Neuronal stem cell (in vitro differentiated cells): ENCODE data around the gene SLC9A5.

Source experiments
- DNase-seq: peaks from one replicate; pipeline ENCODE4 v3.0.0-alpha.2; 2013; ENCODE audit warnings: low spot score
- H2AFZ ChIP-seq: one replicate; pipeline ENCODE4 v1.6.1; 2013; ENCODE audit warnings: mild to moderate bottlenecking, low read length, inconsistent platforms
- H2AK5ac ChIP-seq: 2 replicates; pipeline ENCODE4 v1.6.1; 2013; ENCODE audit warnings: low read depth, mild to moderate bottlenecking, inconsistent platforms, low read length, moderate library complexity, mixed read lengths
- H2BK120ac ChIP-seq: 2 replicates; pipeline ENCODE4 v1.6.1; 2013; ENCODE audit warnings: low read depth, mild to moderate bottlenecking, inconsistent platforms, low read length, moderate library complexity, mixed read lengths
- H2BK12ac ChIP-seq: one replicate; pipeline ENCODE4 v1.6.1; 2013; ENCODE audit warnings: low read length, inconsistent platforms
- H2BK15ac ChIP-seq: 2 replicates; pipeline ENCODE4 v1.6.1; 2013; ENCODE audit warnings: mild to moderate bottlenecking, low read length, inconsistent platforms, mixed read lengths
- H2BK5ac ChIP-seq: one replicate; pipeline ENCODE4 v1.6.1; 2013; ENCODE audit warnings: inconsistent platforms, mild to moderate bottlenecking, low read length, moderate library complexity
- H3K14ac ChIP-seq: one replicate; pipeline ENCODE4 v1.6.1; 2013; ENCODE audit warnings: low read length, inconsistent platforms
- H3K18ac ChIP-seq: 2 replicates; pipeline ENCODE4 v1.6.1; 2013; ENCODE audit warnings: low read length, inconsistent platforms
- H3K23ac ChIP-seq: 2 replicates; pipeline ENCODE4 v1.6.1; 2013; ENCODE audit warnings: low read depth, mild to moderate bottlenecking, mixed read lengths, low read length, inconsistent platforms; ENCODE audit not compliant: poor library complexity
- H3K27ac ChIP-seq: replicated peaks from 3 replicates; pipeline ENCODE4 v1.5.1; 2013; ENCODE audit warnings: low read length, inconsistent platforms
- H3K27me3 ChIP-seq, 3 experiments: 2 replicates each; pipeline ENCODE4 v1.6.1; 2013; ENCODE audit warnings: low read length in 3 of 3, mild to moderate bottlenecking in 2 of 3, inconsistent platforms in 1 of 3, low read depth in 1 of 3, mixed read lengths in 1 of 3, moderate library complexity in 1 of 3; ENCODE audit not compliant: control insufficient read depth in 3 of 3, insufficient read depth in 3 of 3
- H3K36me3 ChIP-seq, 2 donors: replicated peaks in 1 of 2; 2 replicates each; pipeline ENCODE4 v1.6.1; 2013; ENCODE audit warnings: low read length in 2 of 2; ENCODE audit not compliant: control insufficient read depth in 2 of 2, insufficient read depth in 2 of 2
- H3K4ac ChIP-seq: 2 replicates; pipeline ENCODE4 v1.6.1; 2013; ENCODE audit warnings: inconsistent platforms, mild to moderate bottlenecking, low read length, moderate library complexity
- H3K4me1 ChIP-seq, 2 donors: 1 replicate in 1 of 2; 2 replicates in 1 of 2; pipeline ENCODE4 v1.6.1; 2013; ENCODE audit warnings: low read length in 2 of 2, low read depth in 1 of 2; ENCODE audit not compliant: control insufficient read depth in 2 of 2, insufficient read depth in 1 of 2
- H3K4me2 ChIP-seq: one replicate; pipeline ENCODE4 v1.6.1; 2013; ENCODE audit warnings: mild to moderate bottlenecking, low read length, inconsistent platforms; ENCODE audit not compliant: insufficient read depth, poor library complexity, severe bottlenecking
- H3K4me3 ChIP-seq, 2 donors: 2 replicates each; pipeline ENCODE4 v1.5.1; 2013; ENCODE audit warnings: low read length in 2 of 2, mild to moderate bottlenecking in 2 of 2, inconsistent platforms in 1 of 2, moderate library complexity in 1 of 2
- H3K79me1 ChIP-seq: one replicate; pipeline ENCODE4 v1.6.1; 2013; ENCODE audit warnings: low read depth, mild to moderate bottlenecking, inconsistent platforms, low read length, moderate library complexity
- H3K9ac ChIP-seq: one replicate; pipeline ENCODE4 v1.6.1; 2013; ENCODE audit warnings: mild to moderate bottlenecking, low read depth, low read length, inconsistent platforms; ENCODE audit not compliant: poor library complexity
- H3K9me3 ChIP-seq, 2 donors: replicated peaks in 1 of 2; 2 replicates each; pipeline versions ENCODE3 to v1.6.1; 2013; ENCODE audit warnings: low read length in 2 of 2, mild to moderate bottlenecking in 2 of 2, inconsistent platforms in 1 of 2, low read depth in 1 of 2, mixed read lengths in 1 of 2, moderate library complexity in 1 of 2; ENCODE audit not compliant: control insufficient read depth in 2 of 2, insufficient read depth in 1 of 2
- H4K8ac ChIP-seq: one replicate; pipeline ENCODE4 v1.6.1; 2013; ENCODE audit warnings: low read depth, mild to moderate bottlenecking, inconsistent platforms, low read length, moderate library complexity
- H4K91ac ChIP-seq: one replicate; pipeline ENCODE4 v1.6.1; 2013; ENCODE audit warnings: low read length, low read depth, mild to moderate bottlenecking, inconsistent platforms; ENCODE audit not compliant: poor library complexity
- small RNA-seq: library from polyadenylated mRNA; stranded (forward); fragments of <200 nt; extraction: miRNeasy Mini kit (QIAGEN cat#:217004); gene quantifications from one replicate; pipeline ENCODE3, GENCODE V24; 2013; ENCODE audit not compliant: insufficient read depth

The SLC9A5 gene

DNA sequence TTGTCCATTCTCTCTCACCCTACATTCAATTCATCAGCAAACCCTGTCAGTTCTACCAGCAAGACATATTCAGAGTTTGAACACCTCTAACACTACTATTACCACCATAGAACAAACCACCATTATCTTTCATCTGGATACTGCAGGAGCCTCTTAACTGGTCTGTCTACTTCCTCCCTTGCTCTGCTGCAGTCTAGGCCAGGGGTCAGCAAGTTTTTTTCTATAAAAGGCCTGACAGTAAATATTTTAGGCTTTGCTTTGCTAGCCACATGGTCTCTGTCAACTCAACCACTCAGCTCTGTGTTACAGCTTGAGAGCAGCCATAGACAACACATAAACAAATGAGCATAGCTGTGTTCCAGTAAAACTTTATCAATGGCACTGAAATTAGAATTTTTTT, 63.9 kb downstream of the SLC9A5 start:
- Histone ChIP-seq H4K8ac (no peak overlapping the region), H3K14ac (no peak overlapping the region), H3K4ac (no peak overlapping the region), H3K4me2 (no peak overlapping the region), H3K4me1 (peaks cover 0 to 2% of the 10 kb centered on the region in 2 donors), H3K79me1 (no peaks in the 10 kb centered on the region), H2BK120ac (no peak overlapping the region), H2BK5ac (no peak overlapping the region), H3K4me3 (no peak overlapping the region), H2AFZ (no peak overlapping the region), H3K9ac (no peak overlapping the region), H2BK15ac (no peak overlapping the region), H3K36me3 (no peaks in the 10 kb centered on the region), H2AK5ac (no peak overlapping the region), H3K9me3 (no peaks in the 10 kb centered on the region), H3K18ac (no peak overlapping the region), H4K91ac (no peak overlapping the region), H2BK12ac (no peak overlapping the region), H3K27ac (no peak overlapping the region), H3K27me3 (peaks cover 0 to 28% (median 0%) of the 10 kb centered on the region in 3 experiments), H3K23ac (no peak overlapping the region)
- DNase-seq, result no peak

GRCh38 chr16:67317853-67318252, 69.1 kb downstream of the SLC9A5 start:
- no peak overlapping the region for H4K8ac ChIP-seq
- H3K4me1 ChIP-seq, result peaks cover 0 to 3% of the 10 kb centered on the region in 2 donors
- no peak for DNase-seq
- H2AK5ac ChIP-seq, result no peak overlapping the region
- H3K23ac ChIP-seq, result no peak overlapping the region
- H3K18ac ChIP-seq, result no peak overlapping the region
- H4K91ac ChIP-seq, result no peak overlapping the region
- no peak overlapping the region for H2BK12ac ChIP-seq
- H3K9me3 ChIP-seq, result no peaks in the 10 kb centered on the region
- H3K14ac ChIP-seq, result no peak overlapping the region
- no peak overlapping the region for H3K4ac ChIP-seq
- H2BK15ac ChIP-seq, result no peak overlapping the region
- no peak overlapping the region for H2BK120ac ChIP-seq
- H3K79me1 ChIP-seq, result no peaks in the 10 kb centered on the region
- no peak overlapping the region for H3K4me3 ChIP-seq
- H3K4me2 ChIP-seq, result no peak overlapping the region
- no peak overlapping the region for H3K9ac ChIP-seq
- H3K36me3 ChIP-seq, result no peaks in the 10 kb centered on the region
- no peak overlapping the region for H2AFZ ChIP-seq
- H2BK5ac ChIP-seq, result no peak overlapping the region
- no peak overlapping the region for H3K27ac ChIP-seq
- H3K27me3 ChIP-seq, result peaks cover 0 to 10% (median 5%) of the 10 kb centered on the region in 3 experiments

Small RNAs within 50 kb of the gene (small RNA-seq; reads per million reads assigned to genes)
- 256 reads per million, percentile 98 among the genes with 10 or more reads in this experiment for gene MIR328
